ENCODE results near the gene CHD3. TPM values are rescaled to one million over a fixed set of nuclear protein-coding genes. Genes with fewer than 3 reads are reported as not detected.

The CHD3 gene
- total and polyA plus RNA-seq, 2 donors (not counting 1 experiment from before 2014, with no cell fraction given), result 68.1 to 69.1 TPM

DNA sequence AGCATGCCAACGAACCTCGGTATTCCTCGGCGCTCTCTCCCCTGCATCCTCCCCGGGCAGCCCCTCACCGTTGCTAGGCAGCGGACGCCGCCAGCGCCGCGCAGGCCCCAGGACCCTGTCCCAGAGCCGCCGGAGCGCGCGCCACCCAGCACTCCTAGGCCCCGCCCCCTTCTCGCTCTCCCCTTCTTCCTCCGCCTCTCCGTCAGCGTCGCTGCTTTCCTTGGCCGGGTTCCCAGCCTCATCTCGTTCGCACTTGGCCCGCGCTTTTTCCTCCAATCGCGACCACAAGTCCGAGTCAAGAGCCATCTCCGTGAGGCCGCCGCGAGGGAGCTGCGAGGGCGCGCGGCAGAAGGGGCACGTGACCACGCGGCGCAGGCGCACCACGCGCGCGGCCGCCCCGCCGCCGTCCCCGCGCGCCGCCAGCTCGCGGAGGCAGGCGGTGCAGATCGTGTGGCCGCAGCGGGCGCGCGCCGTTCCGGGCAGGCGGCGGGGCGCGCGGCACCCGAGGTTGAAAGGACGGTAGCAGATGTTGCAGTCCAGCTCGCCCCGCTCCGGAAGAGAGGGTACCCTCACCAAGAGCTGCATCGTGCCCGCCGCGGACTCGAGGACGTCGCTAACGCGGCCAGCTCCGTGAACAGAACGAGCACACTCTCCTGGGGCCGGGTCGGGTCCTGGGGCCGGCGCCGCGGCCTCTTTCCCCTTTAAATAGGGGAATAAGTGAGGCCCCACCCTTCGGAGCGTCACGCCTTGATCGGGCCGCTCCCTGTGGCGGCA lies 27.2 kb downstream of the CHD3 start, which contains the start of gene RNF227:
Gene RNF227, minus strand, starts transcription at position 679 of the 774 bp plus-strand sequence. Its CDS starts 94 bp downstream, at position 585.
- no peaks in the 10 kb centered on the region for H3K9me3 ChIP-seq (ENCODE audit: control extremely low read depth in 1 of 3, control insufficient read depth in 2 of 3, insufficient read depth in 1 of 3, low read length in 2 of 3)
- H2AFZ ChIP-seq (ENCODE audit: insufficient read depth, low read depth, low read length, poor library complexity, severe bottlenecking), result peak within 1 kb of the TSS; percentile 98
- CTCF ChIA-PET, result interaction anchor here (0.6 to 16.7 kb wide), 21 partner anchors 16 to 380 kb away, joined by 3 to 284 read pairs (median 4); partner anchors contain the start of genes CNTROB, KCNAB3, SLC25A35 and TRAPPC1
- peak within 1 kb of the TSS; percentile 9 to 81 (median 76) for H3K4me3 ChIP-seq (ENCODE audit: control extremely low read depth in 1 of 5, extremely low read depth in 1 of 5, insufficient read depth in 1 of 5, low read depth in 2 of 5, low read length in 4 of 5)
- H3K4me1 Mint-ChIP-seq, result peaks cover 24% of the 10 kb centered on the region
- POLR2A ChIA-PET, result interaction anchor here (1.0 to 2.0 kb wide), 6 partner anchors 16 to 332 kb away, joined by 3 to 21 read pairs (median 4); partner anchors contain the start of genes BORCS6, CNTROB, CTC1 and NAA38
- peaks cover 16 to 20% of the 10 kb centered on the region in 2 donors for H3K4me1 ChIP-seq (ENCODE audit: control insufficient read depth in 2 of 2, insufficient read depth in 2 of 2, low read length in 2 of 2)
- peak; percentile 82 for ATAC-seq (ENCODE audit: low read depth)
- peak; percentile 93 for DNase-seq
- H3K27ac Mint-ChIP-seq, result peak within 1 kb of the TSS; percentile 93
- intact Hi-C loops (cut with micrococcal nuclease), result loop anchor here (1.0 to 5.0 kb wide), 3 partner anchors 17 to 58 kb away; partner anchors contain the start of genes CNTROB, CYB5D1, NAA38 and TMEM88
- H3K36me3 ChIP-seq (replicated peaks in 1 of 2; ENCODE audit: control extremely low read depth in 1 of 2, control insufficient read depth in 1 of 2, extremely low read depth in 1 of 2, insufficient read depth in 2 of 2, low read length in 1 of 2), result peaks cover 2 to 10% of the 10 kb centered on the region in 2 experiments
- no peaks in the 10 kb centered on the region for H3K27me3 ChIP-seq (replicated peaks in 1 of 4; ENCODE audit: control extremely low read depth in 1 of 4, control insufficient read depth in 3 of 4, insufficient read depth in 4 of 4, low read length in 3 of 4)
- peak within 1 kb of the TSS; percentile 94 for H3K4me2 ChIP-seq (replicated peaks; ENCODE audit: low read depth, low read length, poor library complexity, severe bottlenecking)
- H3K4me3 Mint-ChIP-seq, result peak within 1 kb of the TSS; percentile 93
- 1% methylated on average over 100 of the region's 100 CpGs for WGBS (ENCODE audit: insufficient coverage)
- no peaks in the 10 kb centered on the region for H3K9me3 Mint-ChIP-seq (ENCODE audit: insufficient read depth)
- H3K27ac ChIP-seq (ENCODE audit: low read length in 2 of 2), result peak within 1 kb of the TSS; percentile 69 to 75
- no peaks in the 10 kb centered on the region for H3K27me3 Mint-ChIP-seq
- TF ChIP-seq EZH2 (IDR thresholded peaks at IDR 0.05; ENCODE audit: borderline replicate concordance, insufficient read depth, low read depth, low read length, poor library complexity, severe bottlenecking), result no peak
- TF ChIP-seq, protein P1, sequence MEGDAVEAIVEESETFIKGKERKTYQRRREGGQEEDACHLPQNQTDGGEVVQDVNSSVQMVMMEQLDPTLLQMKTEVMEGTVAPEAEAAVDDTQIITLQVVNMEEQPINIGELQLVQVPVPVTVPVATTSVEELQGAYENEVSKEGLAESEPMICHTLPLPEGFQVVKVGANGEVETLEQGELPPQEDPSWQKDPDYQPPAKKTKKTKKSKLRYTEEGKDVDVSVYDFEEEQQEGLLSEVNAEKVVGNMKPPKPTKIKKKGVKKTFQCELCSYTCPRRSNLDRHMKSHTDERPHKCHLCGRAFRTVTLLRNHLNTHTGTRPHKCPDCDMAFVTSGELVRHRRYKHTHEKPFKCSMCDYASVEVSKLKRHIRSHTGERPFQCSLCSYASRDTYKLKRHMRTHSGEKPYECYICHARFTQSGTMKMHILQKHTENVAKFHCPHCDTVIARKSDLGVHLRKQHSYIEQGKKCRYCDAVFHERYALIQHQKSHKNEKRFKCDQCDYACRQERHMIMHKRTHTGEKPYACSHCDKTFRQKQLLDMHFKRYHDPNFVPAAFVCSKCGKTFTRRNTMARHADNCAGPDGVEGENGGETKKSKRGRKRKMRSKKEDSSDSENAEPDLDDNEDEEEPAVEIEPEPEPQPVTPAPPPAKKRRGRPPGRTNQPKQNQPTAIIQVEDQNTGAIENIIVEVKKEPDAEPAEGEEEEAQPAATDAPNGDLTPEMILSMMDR (IDR thresholded peaks at IDR 0.05), result no peak
- H4K20me1 ChIP-seq (ENCODE audit: control insufficient read depth, insufficient read depth, low read length, poor library complexity, severe bottlenecking), result no peaks in the 10 kb centered on the region
- H3K79me2 ChIP-seq (ENCODE audit: control insufficient read depth, insufficient read depth, low read length), result no peaks in the 10 kb centered on the region
- peak within 1 kb of the TSS; percentile 84 for H3K9ac ChIP-seq (ENCODE audit: low read length)

Measured in B cell (primary cell).